Measurements from ENCODE around the gene SSH2.

GRCh38 chr17:29862951-29863350, 67.1 kb downstream of the SSH2 start:
- no peak for TF ChIP-seq CTCF (IDR thresholded peaks at IDR 0.05; ENCODE audit: low read depth, low read length, missing input control)
- TF ChIP-seq TAF1 (conservative IDR thresholded peaks at IDR 0.05), result no peak
- TF ChIP-seq JUND (IDR thresholded peaks at IDR 0.05), result no peak
- no peak for TF ChIP-seq RXRA (IDR thresholded peaks at IDR 0.05)
- TF ChIP-seq MAX (IDR thresholded peaks at IDR 0.05), result no peak
- TF ChIP-seq SP1 (IDR thresholded peaks at IDR 0.05), result no peak
- no peak for TF ChIP-seq EGR1 (IDR thresholded peaks at IDR 0.05; ENCODE audit: low read depth in 2 of 2)
- TF ChIP-seq GABPA (IDR thresholded peaks at IDR 0.05 in 1 of 2, conservative IDR thresholded peaks at IDR 0.05 in 1 of 2), result no peak
- TF ChIP-seq ZBTB33 (IDR thresholded peaks at IDR 0.05), result no peak
- TF ChIP-seq YY1 (IDR thresholded peaks at IDR 0.05), result no peak
- TF ChIP-seq REST (IDR thresholded peaks at IDR 0.05), result no peak
- TF ChIP-seq FOXA1 (IDR thresholded peaks at IDR 0.05), result no peak
- no peak for TF ChIP-seq FOXA2 (IDR thresholded peaks at IDR 0.05)
